SK-N-SH (cell line): Measurements from ENCODE around the gene CEP152.

Experiments
- EP300 ChIP-seq, 2 experiments: IDR thresholded peaks; 2 replicates each; pipeline versions ENCODE4 v1.4.0 to v1.6.1; 2012; ENCODE audit warnings: borderline replicate concordance in 1 of 2, low read depth in 1 of 2, low read length in 1 of 2
- FOXM1 ChIP-seq: IDR thresholded peaks from 2 replicates; pipeline ENCODE4 v1.4.0; 2012; ENCODE audit warnings: low read depth, mild to moderate bottlenecking
- GABPA ChIP-seq: IDR thresholded peaks from 2 replicates; pipeline ENCODE4 v1.4.0; 2012; ENCODE audit warnings: low read depth, mild to moderate bottlenecking
- MEF2A ChIP-seq: IDR thresholded peaks from 2 replicates; pipeline ENCODE4 v1.4.0; 2012; ENCODE audit warnings: low read depth, borderline replicate concordance
- MXI1 ChIP-seq: IDR thresholded peaks from 2 replicates; pipeline ENCODE4 v1.6.1; 2012; ENCODE audit warnings: mild to moderate bottlenecking, low read depth, low read length, improper control_type of control experiment
- NRF1 ChIP-seq: IDR thresholded peaks from 2 replicates; pipeline ENCODE4 v1.6.1; 2012; ENCODE audit warnings: low read depth, mild to moderate bottlenecking, low read length
- TAF1 ChIP-seq: IDR thresholded peaks from 2 replicates; pipeline ENCODE4 v1.6.1; 2012; ENCODE audit warnings: low read depth, mild to moderate bottlenecking, low read length, moderate library complexity, borderline replicate concordance
- TF ChIP-seq, protein P1 (sequence below): fragments of 200-600 bp; sonication (generic); IDR thresholded peaks from 2 replicates; pipeline ENCODE4 v1.6.1; 2017; ENCODE audit warnings: antibody characterized with exemption, mild to moderate bottlenecking, moderate library complexity

DNA sequence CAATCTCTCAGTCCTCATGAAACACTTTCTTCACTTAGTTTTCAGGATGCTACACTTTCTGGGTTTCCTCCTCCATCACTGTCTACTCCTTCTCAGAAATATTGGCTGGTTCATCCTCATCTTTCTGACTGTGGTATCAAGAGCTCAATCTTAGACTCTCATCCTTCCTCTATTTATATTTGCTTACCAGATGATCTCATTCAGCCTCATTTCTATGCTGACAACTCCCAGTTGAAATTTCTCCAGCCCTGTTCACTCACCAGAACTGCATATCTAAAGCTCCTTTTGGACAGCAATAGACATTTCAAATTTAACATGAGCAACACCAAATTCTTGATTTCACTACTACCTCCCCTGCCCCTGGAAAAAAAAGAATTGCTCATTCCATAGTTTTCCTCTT, 117.4 kb downstream of the CEP152 start:
- TF ChIP-seq TAF1 (no peak), MXI1 (no peak), EP300 (IDR thresholded peaks at IDR 0.05; ENCODE audit: borderline replicate concordance in 1 of 2, low read depth in 1 of 2, low read length in 1 of 2) (peak in 1 of 2 experiments; percentile 86; a peak in 1 of 4 replicates), MEF2A (peak; percentile 70; the same call in 1 of the 2 replicates), GABPA (no peak), FOXM1 (no peak; the same call in 1 of the 2 replicates), NRF1 (no peak)
- TF ChIP-seq, protein P1, sequence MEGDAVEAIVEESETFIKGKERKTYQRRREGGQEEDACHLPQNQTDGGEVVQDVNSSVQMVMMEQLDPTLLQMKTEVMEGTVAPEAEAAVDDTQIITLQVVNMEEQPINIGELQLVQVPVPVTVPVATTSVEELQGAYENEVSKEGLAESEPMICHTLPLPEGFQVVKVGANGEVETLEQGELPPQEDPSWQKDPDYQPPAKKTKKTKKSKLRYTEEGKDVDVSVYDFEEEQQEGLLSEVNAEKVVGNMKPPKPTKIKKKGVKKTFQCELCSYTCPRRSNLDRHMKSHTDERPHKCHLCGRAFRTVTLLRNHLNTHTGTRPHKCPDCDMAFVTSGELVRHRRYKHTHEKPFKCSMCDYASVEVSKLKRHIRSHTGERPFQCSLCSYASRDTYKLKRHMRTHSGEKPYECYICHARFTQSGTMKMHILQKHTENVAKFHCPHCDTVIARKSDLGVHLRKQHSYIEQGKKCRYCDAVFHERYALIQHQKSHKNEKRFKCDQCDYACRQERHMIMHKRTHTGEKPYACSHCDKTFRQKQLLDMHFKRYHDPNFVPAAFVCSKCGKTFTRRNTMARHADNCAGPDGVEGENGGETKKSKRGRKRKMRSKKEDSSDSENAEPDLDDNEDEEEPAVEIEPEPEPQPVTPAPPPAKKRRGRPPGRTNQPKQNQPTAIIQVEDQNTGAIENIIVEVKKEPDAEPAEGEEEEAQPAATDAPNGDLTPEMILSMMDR = no peak
